GM12878 (cell line): ENCODE measurements around the gene WTIP. TPM values are rescaled to one million over a fixed set of nuclear protein-coding genes. Genes with fewer than 3 reads are reported as not detected.

Experiments
- ATAC-seq: fragments of 200-7000 bp; cut with Tn5 transposase; 3 replicates; pipeline ENCODE4 v1.9.1; 2020; ENCODE audit warnings: mild to moderate bottlenecking, moderate library complexity
- BruUV-seq: library from RNA; stranded (reverse); fragments of 400-500 nt; replicated peaks from 2 replicates; lab custom pipeline; 2021; lab: Mats Ljungman, UMichigan
- CTCF ChIA-PET: fragments of 300-600 bp; sonication (Branson Sonifier 250); formaldehyde crosslinking; extraction: SDS; loops from one replicate; lab custom pipeline; 2021; ENCODE audit warnings: inconsistent platforms; lab: Yijun Ruan, JAX
- POLR2A ChIA-PET: fragments of 350-600 bp; formaldehyde crosslinking; extraction: SDS; loops from one replicate; lab custom pipeline; 2021; ENCODE audit warnings: inconsistent platforms; lab: Charles Lee
- RAD21 ChIA-PET: fragments of 300-600 bp; sonication (Branson Sonifier 250); formaldehyde crosslinking; loops from one replicate; lab custom pipeline; 2023; ENCODE audit warnings: antibody characterized with exemption; ENCODE audit not compliant: unreplicated experiment; lab: Charles Lee
- SMC1A ChIA-PET: fragments of 300-600 bp; sonication (Branson Sonifier 250); formaldehyde crosslinking; loops from one replicate; lab custom pipeline; 2023; ENCODE audit not compliant: unreplicated experiment, uncharacterized antibody; lab: Charles Lee
- DNase-seq: peaks from one replicate; pipeline ENCODE4 v3.0.0-alpha.2; 2011; ENCODE audit warnings: low read depth, low spot score
- FAIRE-seq: peaks from 3 replicates; lab custom pipeline; 2011; peaks lifted over from hg19 to GRCh38; lab: Jason Lieb, UNC
- H2AFZ ChIP-seq: 2 replicates; pipeline ENCODE4 v1.6.0; 2011; ENCODE audit warnings: low read depth, low read length, control low read depth; ENCODE audit not compliant: control insufficient read depth
- H3K27ac ChIP-seq: 2 replicates; pipeline ENCODE4 v1.5.1; 2011; ENCODE audit warnings: control low read depth; ENCODE audit not compliant: control insufficient read depth, insufficient read depth
- H3K27me3 ChIP-seq, 2 experiments: replicated peaks in 1 of 2; 2 replicates each; pipeline versions ENCODE4 v1.6.0 to v1.6.1; 2011; ENCODE audit warnings: low read length in 1 of 2; ENCODE audit not compliant: control insufficient read depth in 2 of 2, insufficient read depth in 2 of 2
- H3K36me3 ChIP-seq, 2 experiments: 2 replicates each; pipeline ENCODE4 v1.5.1; 2011; ENCODE audit warnings: low read length in 1 of 2; ENCODE audit not compliant: control insufficient read depth in 2 of 2, insufficient read depth in 2 of 2
- H3K4me1 ChIP-seq: 2 replicates; pipeline ENCODE4 v1.6.1; 2011; ENCODE audit warnings: mild to moderate bottlenecking, low read length, moderate library complexity, mixed read lengths; ENCODE audit not compliant: control insufficient read depth, insufficient read depth
- H3K4me2 ChIP-seq: 2 replicates; pipeline ENCODE4 v1.6.0; 2011; ENCODE audit warnings: control low read depth; ENCODE audit not compliant: control insufficient read depth, insufficient read depth
- H3K4me3 ChIP-seq: fragments of 200-600 bp; sonication (generic); 2 replicates; pipeline ENCODE4 v1.5.1; 2016
- H3K79me2 ChIP-seq: 2 replicates; pipeline ENCODE4 v1.6.0; 2011; ENCODE audit warnings: low read length; ENCODE audit not compliant: control insufficient read depth, insufficient read depth
- H3K9ac ChIP-seq: 2 replicates; pipeline ENCODE4 v1.8.0; 2011; ENCODE audit warnings: low read length, control low read depth, mixed read lengths; ENCODE audit not compliant: control insufficient read depth, insufficient read depth
- H3K9me3 ChIP-seq: replicated peaks from 3 replicates; pipeline ENCODE4 v1.5.1; 2011; ENCODE audit warnings: mild to moderate bottlenecking, low read length; ENCODE audit not compliant: control insufficient read depth, insufficient read depth
- H4K20me1 ChIP-seq: 2 replicates; pipeline ENCODE4 v1.6.0; 2011; ENCODE audit not compliant: control insufficient read depth, insufficient read depth
- EGR1 ChIP-seq, 2 experiments: IDR thresholded peaks; 1 replicate in 1 of 2; 2 replicates in 1 of 2; pipeline ENCODE4 v1.6.1; 2011 to 2012; ENCODE audit warnings: low read depth in 2 of 2, low read length in 2 of 2, borderline replicate concordance in 1 of 2, mild to moderate bottlenecking in 1 of 2, moderate library complexity in 1 of 2
- RAD21 ChIP-seq: IDR thresholded peaks from 2 replicates; pipeline ENCODE4 v1.6.1; 2011; ENCODE audit warnings: mild to moderate bottlenecking, low read depth, low read length, moderate library complexity; ENCODE audit not compliant: insufficient read depth
- SUZ12 ChIP-seq: fragments of 200-600 bp; sonication (generic); IDR thresholded peaks from one replicate; pipeline ENCODE4 v1.6.1; 2018; ENCODE audit warnings: antibody characterized with exemption, mild to moderate bottlenecking; ENCODE audit not compliant: unreplicated experiment
- WGBS: methylation state at CpG from one replicate; pipeline ENCODE4 v1.1.6; 2016; ENCODE audit warnings: low lambda C conversion rate; ENCODE audit not compliant: insufficient replicate concordance, insufficient coverage; ENCODE audit errors: missing lambda C conversion rate; 5-methylcytosine and 5-hydroxymethylcytosine counted together
- in situ Hi-C: fragments of 300-500 bp; cut with MboI; formaldehyde crosslinking; loops from 9 replicates; pipeline ENCODE4 v1.14.3; 2018; ENCODE audit warnings: mixed read lengths
- intact Hi-C: fragments of 100-400 bp; cut with micrococcal nuclease; formaldehyde crosslinking; loops from one replicate; pipeline ENCODE4 v1.14.2; 2022; ENCODE audit not compliant: unreplicated experiment
- polyA plus RNA-seq, 11 experiments: library from polyadenylated mRNA; depleted of rRNA in 4 of 11; unstranded in 6 of 11; stranded (reverse) in 5 of 11; fragments of >200 nt; fragmentation: Nextera tagmentation in 4 of 11; fragmentation: Illumina TruSeq in 1 of 11; extraction: Ambion mirVana in 4 of 11; extraction: Trizol in 1 of 11; gene quantifications; 1 replicate in 1 of 11; 2 replicates in 10 of 11; pipeline versions ENCODE4 v1.2.1 to v1.2.3, GENCODE V29; 2011 to 2016; ENCODE audit warnings: inconsistent platforms in 2 of 11, missing spikeins in 2 of 11, low read depth in 1 of 11
- total RNA-seq, 4 experiments: library from RNA; depleted of rRNA in 3 of 4; stranded (reverse); fragments of >200 nt in 3 of 4; fragmentation: Illumina TruSeq in 1 of 4; extraction: Trizol in 1 of 4; gene quantifications; 2 replicates each; pipeline versions ENCODE4 v1.2.1 to v1.2.3, GENCODE V29; 2013 to 2021
- TF ChIP-seq, protein P1 (sequence below): IDR thresholded peaks from 2 replicates; pipeline ENCODE4 v1.6.1; 2011; ENCODE audit warnings: borderline replicate concordance, low read depth, mild to moderate bottlenecking, moderate library complexity, low read length; ENCODE audit not compliant: insufficient read depth, poor library complexity, severe bottlenecking

The WTIP gene
- total and polyA plus RNA-seq, 10 of the 15 experiments (the other 5 are each of a cell fraction or from before 2014, with no cell fraction given), result 0.06 to 0.77 (median 0.17) TPM; not detected in 2

GRCh38 chr19:34481861-34482379, 362 bp downstream of the WTIP start:
- POLR2A ChIA-PET, result no interaction called here
- WGBS, result 44% methylated on average over 55 of the region's 84 CpGs
- CTCF ChIA-PET, result no interaction called here
- Histone ChIP-seq H3K4me3 (no peak overlapping the region), H4K20me1 (no peaks in the 10 kb centered on the region), H3K27me3 (peaks cover 2 to 5% of the 10 kb centered on the region in 2 experiments; a peak in 3 of 4 replicates), H3K4me1 (no peaks in the 10 kb centered on the region), H3K4me2 (no peak overlapping the region), H3K9me3 (no peaks in the 10 kb centered on the region), H3K9ac (no peak overlapping the region), H3K79me2 (no peaks in the 10 kb centered on the region), H3K36me3 (no peaks in the 10 kb centered on the region), H3K27ac (no peak overlapping the region), H2AFZ (no peak overlapping the region)
- TF ChIP-seq RAD21, result no peak
- TF ChIP-seq SUZ12, result peak; percentile 30
- no peak for TF ChIP-seq EGR1 (IDR thresholded peaks at IDR 0.05; ENCODE audit: borderline replicate concordance in 1 of 2, low read depth in 2 of 2, low read length in 2 of 2)
- TF ChIP-seq, protein P1, sequence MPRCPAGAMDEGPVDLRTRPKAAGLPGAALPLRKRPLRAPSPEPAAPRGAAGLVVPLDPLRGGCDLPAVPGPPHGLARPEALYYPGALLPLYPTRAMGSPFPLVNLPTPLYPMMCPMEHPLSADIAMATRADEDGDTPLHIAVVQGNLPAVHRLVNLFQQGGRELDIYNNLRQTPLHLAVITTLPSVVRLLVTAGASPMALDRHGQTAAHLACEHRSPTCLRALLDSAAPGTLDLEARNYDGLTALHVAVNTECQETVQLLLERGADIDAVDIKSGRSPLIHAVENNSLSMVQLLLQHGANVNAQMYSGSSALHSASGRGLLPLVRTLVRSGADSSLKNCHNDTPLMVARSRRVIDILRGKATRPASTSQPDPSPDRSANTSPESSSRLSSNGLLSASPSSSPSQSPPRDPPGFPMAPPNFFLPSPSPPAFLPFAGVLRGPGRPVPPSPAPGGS, result no peak
- SMC1A ChIA-PET, result no interaction called here
- DNase-seq (no peak), FAIRE-seq (no peak), ATAC-seq (no peak)
- RAD21 ChIA-PET, result no interaction called here
- BruUV-seq, result no TSS peak
- in situ Hi-C loops (no loop called here), intact Hi-C loops (no loop called here)
